ENCODE results near the gene TXNRD3. TPM values are rescaled to one million over a fixed set of nuclear protein-coding genes. Genes with fewer than 3 reads are reported as not detected.
"Not testable (repeated sequence)": the region's sequence is repeated elsewhere in the genome, so short reads cannot be mapped to it uniquely, and the experiment has no call there.

Gene TXNRD3
- total RNA-seq, 1 donor from 2014 or later, result 7.3 TPM

DNA sequence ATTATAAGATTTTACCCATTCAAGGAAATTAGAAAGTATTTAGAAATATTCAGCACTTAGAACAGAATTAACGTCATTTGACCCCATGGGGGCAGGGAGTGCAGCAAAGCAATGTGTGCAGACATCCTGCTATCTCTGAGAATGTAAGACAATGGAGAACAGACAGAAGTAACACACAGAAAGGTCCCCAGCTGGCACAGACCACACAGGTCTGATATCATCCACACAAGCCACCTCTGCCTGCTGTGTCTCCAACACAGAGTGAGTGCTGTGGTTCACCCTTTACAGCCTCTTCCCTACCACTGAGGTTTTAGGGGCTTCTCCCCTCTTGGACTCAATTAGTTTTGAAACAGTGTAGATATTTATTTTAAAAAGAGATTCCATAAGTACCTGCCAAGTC, 16.1 kb downstream of the TXNRD3 start:
- no peak for DNase-seq

DNA sequence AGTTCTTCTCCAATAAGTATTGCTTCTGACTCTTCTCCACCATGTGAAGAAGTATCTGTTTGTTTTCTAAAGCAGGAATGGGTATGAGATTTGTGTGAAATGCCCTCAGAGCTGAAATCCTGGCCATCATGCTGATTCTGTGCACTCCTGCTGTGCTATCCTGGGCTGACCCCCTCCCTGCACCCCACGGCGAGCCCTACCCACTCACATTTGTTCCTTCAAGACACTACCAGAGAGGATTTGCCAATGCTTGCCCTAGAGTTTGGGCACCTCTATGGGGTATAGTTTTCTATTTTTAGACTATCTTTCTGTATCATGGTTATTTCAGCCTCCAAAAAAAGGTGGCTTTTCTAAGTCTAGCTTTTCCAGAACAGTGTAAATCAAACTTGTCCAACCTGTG, 18.5 kb downstream of the TXNRD3 start:
- no peak for DNase-seq

DNA sequence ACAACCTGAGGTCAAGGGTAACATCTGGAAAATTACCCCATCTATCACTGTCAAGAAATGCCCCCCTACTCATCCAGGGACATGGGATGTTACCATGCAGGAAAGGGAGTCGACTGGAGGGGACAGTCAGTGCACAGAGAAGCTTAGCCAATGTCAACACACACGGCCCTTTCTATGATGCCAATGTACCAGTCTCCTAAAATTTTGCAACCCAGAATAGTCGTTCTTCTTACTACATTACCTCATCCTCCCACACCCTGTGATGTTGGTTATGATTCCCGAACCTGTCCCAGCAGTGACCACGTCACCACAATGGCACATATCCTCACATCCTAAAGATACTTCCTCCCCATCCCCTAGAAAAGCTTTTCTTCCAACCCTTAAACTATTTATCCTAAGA, 20.1 kb downstream of the TXNRD3 start:
- no peak for DNase-seq

DNA sequence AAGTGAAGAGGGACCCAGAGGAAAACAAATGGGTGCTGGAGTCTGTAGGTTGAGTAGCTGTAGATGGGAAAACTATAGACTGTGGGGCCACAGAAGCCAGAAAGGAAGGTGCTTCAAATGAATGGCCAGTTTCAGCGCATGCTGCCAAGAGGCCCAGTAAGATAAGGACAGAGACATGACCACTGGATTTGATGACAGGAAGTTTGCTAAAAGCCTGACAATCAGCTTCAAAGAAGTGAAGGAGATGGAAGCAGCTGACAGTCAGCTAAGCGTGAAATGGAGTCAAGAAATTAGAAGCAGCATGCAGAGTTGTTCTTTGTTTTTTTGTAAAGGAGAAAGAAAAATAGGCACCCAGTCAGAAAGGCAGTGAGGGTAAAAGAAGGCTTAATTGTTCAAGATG, 24.9 kb downstream of the TXNRD3 start:
- no peak for DNase-seq

DNA sequence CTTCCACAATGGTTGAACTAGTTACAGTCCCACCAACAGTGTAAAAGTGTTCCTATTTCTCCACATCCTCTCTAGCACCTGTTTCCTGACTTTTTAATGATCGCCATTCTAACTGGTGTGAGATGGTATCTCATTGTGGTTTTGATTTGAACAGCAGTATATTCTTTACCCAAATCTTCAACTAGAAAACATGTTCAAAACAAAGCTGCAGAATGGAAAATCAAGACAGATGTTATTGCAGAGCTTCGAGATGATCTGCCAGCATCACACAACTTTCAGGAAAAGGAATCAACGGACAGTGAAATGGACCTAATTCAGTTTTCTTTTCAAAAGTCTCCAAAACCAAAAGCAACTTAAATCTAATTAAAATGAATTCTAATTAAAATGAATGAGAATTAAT, 29.2 kb downstream of the TXNRD3 start:
- not testable (repeated sequence) for DNase-seq

DNA sequence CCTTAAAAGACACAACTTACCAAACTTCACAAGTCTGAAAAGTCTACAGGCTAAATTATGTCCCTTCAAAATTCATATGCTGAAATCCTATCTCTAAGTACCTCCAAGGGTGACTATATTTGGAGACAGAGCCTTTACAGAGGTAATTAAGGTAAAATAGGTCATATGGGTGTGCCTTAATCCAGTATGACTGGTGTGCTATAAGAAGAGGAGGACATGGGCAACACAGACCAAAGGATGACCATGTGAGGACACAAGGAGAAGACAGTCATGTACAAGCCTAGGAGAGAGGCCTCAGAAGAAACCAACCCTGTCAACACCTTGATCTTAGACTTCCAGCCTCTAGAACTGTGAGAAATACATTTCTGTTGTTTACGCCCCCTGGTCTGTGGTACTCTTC, 32.2 kb downstream of the TXNRD3 start:
- no peak for DNase-seq

DNA sequence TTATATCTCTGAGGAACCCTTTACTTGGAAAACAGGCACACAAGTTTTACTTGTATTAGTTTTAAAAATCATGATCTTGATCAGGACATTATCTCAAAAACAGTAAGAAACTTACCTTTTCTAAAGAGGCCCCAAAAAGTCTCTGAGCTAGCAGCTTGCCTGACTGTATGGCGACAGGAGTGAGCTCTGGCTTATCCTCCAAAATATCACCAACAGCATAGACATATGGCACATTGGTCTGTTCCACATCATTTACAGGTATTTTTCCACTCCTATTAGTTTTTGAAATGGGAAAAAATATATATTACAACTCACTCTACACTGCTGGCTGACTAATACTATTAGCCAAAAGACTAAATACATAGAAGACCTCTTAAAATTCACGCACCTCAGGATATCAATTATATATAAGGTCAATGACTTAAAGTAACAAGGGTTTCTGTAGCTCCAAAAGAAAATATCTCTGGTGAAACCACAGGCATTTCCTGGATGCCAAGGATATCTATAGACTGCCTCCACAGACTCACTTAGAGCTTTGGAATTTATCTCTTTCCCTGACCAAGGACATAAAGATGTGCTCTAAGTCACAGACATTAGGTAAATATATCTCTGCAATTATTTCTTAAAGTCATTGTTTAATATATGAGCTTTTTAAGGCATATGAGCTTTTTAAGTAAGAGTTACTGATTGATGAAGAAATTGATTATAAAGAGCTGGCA, 33.1 kb downstream of the TXNRD3 start:
- peak; percentile 14 for DNase-seq

DNA sequence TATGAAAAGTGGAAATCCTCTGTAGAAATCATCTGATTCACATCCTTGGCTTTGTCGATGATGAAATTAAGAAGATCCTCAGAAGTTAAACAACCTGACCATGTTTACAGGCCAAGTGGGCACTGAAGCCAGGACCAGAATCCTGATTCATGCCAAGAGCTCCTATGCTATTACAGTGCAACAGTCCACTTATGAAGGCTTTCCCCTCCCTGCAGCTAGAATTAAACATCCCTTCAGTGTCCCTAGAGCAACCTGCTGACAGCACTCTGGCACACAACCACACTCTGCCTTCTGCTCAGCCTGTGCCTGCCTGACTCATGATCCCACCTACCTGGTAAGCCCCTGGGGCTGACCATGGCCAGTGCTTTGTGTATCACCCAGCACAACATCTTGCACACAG, 33.8 kb downstream of the TXNRD3 start:
- no peak for DNase-seq

DNA sequence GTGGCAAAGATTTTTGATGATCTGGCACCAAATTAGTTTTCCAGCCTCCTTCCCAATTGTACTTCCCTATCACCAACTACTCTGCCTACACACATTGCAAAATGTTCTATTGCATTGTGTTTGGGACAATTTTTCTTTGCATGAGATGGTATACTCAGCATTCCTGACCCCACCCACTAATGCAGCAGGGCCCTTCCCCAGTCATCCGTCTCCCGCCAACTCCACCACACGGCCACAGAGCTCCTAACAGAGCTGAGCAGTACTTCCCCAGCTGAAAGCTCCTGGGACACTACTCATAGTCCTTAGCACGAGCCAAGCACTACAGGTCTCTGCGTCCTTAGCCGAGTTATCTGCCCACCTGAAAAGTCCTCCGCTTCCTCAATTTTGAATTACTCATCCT, 34.2 kb downstream of the TXNRD3 start:
- no peak for DNase-seq

DNA sequence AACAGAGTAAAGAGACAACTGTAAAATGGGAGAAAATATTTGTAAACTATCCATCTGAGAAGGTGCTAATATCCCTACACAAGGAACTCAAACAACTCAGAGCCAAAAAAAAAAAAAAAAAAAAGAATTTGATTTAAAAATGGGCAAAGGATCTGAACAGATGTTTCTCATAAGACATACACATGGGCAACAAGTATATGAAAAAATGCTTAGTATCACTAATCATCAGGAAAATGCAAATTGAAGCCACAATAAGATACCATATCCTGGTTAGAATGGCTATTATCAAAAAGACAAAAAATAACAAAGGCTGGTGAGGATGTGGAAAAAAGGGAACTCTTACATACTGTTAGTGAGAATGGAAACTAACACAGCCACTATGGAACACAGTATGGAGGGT, 36.2 kb downstream of the TXNRD3 start:
- no peak for DNase-seq

DNA sequence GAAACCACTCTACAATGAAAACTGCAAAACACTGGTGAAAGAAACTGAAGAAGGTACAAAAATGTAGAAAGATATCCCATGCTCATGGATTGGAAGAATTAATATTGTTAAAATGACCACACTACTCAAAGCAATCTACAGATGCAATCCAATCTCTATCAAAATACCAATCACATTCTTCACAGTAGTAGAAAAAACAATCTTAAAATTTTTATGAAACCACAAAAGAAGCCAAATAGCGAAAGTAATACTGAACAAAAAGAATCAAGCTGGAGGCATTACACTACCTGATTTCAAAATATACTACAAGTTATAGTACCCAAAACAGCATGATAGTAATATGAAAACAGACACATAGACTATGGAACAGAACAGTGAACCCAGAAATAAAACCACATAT, 36.9 kb downstream of the TXNRD3 start:
- no peak for DNase-seq

DNA sequence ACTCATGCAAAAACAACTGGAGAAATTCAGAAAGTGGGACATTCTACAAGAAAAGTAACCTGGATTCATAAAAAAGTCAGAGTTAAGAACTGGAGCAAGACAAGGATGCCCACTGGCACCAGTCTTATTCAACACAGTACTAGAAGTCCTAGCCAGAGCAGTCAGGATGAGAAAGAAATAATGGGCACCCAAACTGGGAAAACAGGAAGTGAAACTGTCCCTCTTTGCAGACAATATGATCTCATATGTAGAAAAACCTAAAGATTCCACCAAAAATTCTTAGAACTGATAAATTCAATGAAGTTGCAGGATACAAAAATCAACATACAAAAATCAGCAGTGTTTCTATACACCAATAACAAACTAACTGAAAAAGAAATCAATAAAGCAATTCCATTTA, 37.4 kb downstream of the TXNRD3 start:
- DNase-seq, result no peak

DNA sequence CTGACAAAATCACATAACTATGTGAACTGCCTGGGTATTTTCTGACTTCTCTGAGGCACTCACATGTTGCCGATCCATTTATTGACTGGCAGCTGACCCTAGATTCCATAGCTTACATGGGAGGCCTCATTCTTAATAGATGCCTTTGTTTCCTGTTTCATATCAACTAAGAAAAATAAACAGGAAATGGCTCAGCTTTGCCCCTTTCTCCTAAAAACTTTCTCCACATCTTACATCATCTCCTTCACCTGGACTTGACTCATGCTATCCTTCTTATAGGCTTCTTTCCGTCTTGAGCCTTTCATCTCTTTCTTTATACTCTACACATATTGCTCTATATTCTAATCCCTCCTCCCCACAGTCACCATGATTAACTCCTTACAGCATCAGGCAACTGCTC, 38.0 kb downstream of the TXNRD3 start:
- peak; percentile 34 for DNase-seq

DNA sequence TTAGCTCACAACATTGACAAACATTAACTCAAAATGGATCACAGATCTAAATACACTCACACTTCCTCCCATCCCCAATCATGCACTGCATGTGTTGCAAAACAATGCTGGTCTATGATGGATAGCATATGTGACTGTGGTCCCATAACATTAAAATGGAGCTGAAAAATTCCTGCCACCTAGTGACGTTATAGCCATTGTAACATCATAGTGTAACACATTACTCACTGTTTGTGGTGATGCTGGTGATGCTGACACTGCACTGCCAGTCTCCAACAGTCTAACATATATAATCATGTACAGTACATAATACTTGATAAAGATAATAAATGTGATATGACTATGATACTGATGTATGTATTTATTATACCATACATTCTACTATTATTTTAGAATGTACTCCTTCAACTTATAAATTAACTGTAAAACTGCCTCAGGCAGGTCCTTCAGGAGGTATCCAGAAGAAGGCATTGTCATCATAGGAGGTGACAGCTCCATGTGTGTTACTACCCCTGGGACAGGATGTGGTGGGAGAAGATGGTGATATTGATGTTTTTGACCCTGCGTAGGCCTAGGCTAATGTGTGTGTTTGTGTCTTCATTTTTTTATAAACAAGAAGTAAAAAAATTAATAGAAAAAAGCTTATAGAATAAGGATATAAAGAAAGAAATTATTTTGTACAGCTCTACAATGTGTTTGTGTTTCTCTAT, 41.3 kb downstream of the TXNRD3 start:
- no peak for DNase-seq

DNA sequence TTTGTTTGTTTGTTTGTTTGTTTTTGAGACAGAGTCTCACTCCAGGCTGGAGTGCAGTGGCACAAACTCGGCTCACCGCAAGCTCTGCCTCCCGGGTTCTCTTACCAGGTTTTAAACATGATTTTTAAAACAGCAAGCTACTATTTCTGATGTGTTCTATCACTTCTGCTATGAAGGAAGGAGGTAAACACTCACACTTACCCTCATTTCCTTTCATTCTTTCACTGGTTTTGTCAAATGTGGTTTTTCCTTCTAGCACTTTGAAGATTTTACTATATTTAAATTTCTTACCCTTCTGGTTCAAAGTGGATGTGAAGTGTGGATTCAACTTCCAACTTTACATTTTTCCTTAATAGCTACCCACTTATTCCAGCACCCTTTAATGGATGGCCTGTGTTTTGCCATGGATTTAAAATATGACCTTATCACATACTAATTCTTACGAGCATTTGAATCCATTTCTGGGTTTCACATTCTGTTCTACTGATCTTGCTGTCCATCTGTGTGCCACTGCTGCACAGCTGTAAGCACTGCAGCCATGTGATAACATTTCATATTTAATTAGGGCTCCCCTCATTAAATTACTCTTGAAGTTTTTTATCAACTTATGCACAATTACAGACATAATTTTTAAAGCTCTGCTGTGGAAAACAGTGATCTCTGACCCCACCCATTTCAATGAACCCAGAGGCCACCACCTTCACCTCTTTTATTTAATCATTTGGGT, 42.3 kb downstream of the TXNRD3 start:
- DNase-seq, result no peak

DNA sequence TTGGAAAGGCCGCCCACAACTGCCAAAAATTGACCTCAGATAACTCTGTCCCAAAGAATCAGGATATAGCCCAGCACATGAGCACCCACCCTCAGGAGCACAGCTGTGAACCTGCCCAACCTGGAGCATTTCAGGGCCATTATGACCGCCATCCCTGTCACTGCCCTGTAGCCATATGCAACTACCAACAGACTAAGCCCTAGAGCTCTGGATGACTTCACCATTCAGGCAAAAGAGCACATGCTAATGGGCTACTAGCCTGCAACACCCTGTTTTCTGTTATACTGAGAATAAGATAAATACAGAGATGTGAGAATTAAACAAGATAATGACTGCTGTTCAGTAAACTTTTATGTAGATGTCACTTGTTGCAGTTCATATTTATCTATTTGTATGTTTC, 45.0 kb downstream of the TXNRD3 start:
- DNase-seq, result no peak

DNA sequence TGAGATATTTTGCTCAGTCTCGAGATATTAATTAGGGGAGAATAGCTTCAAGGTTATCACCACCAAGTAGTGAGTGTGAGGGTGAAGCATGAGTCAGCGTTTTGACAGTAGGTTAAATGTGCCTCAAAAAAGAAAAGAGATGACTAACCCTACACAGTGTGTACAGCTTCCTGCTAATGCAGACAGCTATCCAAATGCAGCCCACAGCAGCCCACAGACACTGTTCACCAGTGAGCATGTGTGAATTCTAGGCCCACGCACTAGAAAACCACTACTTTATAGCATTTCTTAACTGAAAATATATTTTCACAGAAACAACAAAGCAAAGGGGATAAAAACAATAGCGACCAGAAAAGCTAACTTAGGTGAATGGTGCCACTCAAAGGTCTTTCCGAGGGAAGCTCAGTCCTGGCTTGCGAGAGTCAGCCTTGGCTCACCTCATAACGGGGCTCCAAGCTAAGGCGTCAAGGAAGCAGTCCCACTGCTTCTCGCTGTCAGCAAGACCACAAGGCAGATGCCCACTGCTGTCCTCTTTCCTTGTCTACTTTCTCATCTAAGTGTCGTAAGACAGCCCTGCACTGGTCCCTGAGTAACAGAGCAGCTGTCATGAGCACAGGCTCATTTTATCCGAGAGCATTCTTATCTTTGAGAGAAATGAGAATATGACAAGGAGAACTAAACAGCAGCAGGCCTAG, 47.6 kb downstream of the TXNRD3 start:
- peak; percentile 64 for DNase-seq

DNA sequence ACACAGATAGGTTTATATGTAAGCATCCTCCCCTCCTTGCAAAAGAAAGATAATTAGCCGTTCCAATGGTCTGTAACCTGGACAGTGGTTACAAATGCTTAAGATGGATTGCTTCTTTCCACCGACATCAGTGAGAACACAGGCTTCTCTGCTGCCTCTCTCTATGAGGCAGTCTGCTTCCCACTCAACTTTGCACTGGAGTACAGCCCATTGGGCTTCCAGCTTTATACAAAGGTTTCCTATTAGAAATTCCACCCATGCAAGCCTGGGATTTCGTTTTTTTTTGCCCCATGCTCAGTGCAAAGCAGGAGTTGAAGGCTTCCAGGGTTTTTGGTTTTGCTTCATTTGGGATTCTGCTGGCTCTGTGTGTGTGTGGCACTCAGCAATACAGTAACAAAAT, 48.9 kb downstream of the TXNRD3 start:
- DNase-seq, result no peak

DNA sequence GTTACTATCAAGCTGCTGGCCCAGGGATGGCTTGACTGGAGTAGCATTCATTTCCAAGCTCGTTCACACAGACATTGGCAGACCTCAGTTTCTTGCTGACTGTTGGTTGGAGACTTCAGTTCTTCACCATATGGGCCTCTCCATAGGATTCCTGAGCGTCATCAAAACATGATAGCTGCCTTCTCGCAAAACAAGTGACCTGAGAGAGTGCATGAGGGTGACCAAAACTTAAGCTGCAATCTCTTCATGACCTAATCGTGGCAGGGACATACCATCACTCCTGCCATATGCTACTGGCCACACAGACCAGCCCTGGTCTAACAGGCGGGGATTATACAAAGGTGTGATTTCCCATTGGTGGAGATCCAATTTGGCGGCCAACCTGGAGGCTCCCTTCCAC, 50.2 kb downstream of the TXNRD3 start:
- no peak for DNase-seq

DNA sequence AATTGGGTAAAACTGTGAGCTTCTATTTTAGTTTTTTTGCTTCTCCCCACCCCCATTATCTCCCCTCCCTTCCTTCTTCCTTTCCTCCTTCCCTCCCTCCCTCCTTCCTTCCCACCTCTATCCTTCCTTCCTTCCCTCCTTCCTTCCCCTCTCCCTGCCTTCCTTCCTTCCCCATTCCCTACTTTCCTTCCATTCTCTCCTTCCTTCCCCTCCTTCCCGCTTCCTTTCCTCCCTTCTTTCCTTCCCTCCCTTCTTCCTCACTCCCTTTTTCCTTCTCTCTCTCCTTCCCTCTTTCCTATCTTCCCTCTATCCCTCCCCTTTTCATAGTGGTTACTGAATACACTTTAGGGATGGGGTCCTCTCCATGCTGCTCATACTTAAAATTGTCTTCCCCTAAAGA, 55.8 kb downstream of the TXNRD3 start:
- no peak for DNase-seq

DNA sequence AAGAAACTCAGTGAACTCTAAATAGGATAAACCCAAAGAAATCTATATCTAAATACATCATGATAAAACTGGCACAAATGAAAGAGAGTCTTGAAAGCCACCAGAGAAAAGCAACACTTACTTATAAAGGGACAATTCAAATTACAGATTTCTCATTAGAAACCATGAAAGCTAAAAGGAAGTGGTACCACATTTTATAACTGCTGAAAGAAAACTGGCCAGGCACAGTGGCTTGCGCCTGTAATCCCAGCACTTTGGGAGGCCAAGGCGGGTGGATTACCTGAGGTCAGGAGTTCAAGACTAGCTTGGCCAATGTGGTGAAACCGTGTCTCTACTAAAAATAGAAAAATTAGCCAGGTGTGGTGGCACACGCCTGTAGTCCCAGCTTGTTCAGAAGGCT, 59.4 kb downstream of the TXNRD3 start:
- DNase-seq, result not testable (repeated sequence)

DNA sequence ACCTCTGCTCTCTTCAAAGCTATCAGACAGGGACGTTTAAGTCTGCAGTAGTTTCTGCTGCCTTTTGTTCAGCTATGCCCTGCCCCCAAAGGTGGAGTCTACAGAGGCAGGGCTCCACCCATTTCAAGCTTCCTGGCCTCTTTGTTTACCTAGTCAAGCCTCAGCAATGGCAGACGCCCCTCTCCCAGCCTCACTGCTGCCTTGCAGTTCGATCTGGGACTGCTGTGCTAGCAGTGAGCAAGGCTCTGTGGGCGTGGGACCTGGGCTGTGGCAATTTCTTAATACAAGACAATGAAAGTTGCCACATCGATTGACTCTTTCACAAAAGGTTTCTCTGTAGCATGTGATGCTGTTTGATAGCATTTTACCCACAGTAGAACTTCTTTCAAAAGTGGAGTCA, 63.4 kb downstream of the TXNRD3 start:
- DNase-seq, result not testable (repeated sequence)

DNA sequence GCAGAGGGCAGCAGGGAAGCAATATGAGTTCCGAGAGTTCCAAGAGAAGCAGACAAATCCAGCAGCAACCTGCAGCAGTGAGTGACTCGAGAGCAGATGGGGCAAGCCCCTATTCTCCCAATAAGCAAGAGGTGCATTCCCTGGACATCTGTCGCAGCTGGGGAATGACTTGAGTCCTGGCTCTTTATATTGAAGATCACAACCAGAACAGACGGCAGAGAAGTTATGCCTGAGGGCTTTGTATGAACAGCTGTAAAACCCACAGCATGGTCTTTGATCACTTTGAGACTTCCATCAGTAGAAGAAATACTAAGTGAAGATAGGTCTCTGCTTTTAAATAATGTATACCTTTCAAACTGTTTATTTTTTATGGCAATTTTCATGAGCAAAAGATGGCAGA, 72.6 kb downstream of the TXNRD3 start:
- DNase-seq, result no peak

Measured in dermis blood vessel endothelial cell (primary cell).